H1 (cell line): Measurements from ENCODE around the gene SEL1L3. TPM values are rescaled to one million over a fixed set of nuclear protein-coding genes. Genes with fewer than 3 reads are reported as not detected.

Source experiments
- CTCF ChIA-PET: fragments of 300-600 bp; sonication (Branson Sonifier 250); formaldehyde crosslinking; loops from one replicate; lab custom pipeline; 2021; ENCODE audit not compliant: partially characterized antibody; lab: Charles Lee
- POLR2A ChIA-PET: fragments of 300-600 bp; sonication (Branson Sonifier 250); formaldehyde crosslinking; loops from one replicate; lab custom pipeline; 2021; ENCODE audit warnings: inconsistent platforms; ENCODE audit not compliant: partially characterized antibody; lab: Charles Lee
- DNase-seq, 2 experiments: peaks; one replicate each; pipeline versions ENCODE4 v3.0.0 to v3.0.0-alpha.2; 2010 to 2022; ENCODE audit warnings: low spot score in 2 of 2, low read depth in 1 of 2, mixed read lengths in 1 of 2
- FAIRE-seq: peaks from 2 replicates; lab custom pipeline; 2011; peaks lifted over from hg19 to GRCh38; lab: Jason Lieb, UNC
- H2AFZ ChIP-seq: 2 replicates; pipeline ENCODE4 v1.8.1; 2012; ENCODE audit warnings: low read length, inconsistent platforms
- H2AK5ac ChIP-seq: 2 replicates; pipeline ENCODE4 v1.6.1; 2013; ENCODE audit warnings: low read depth, low read length
- H2BK120ac ChIP-seq: replicated peaks from 2 replicates; pipeline ENCODE3; 2013; ENCODE audit warnings: low read depth, low read length, inconsistent platforms
- H2BK12ac ChIP-seq: 2 replicates; pipeline ENCODE4 v1.6.1; 2013; ENCODE audit warnings: low read depth, low read length
- H2BK15ac ChIP-seq: 2 replicates; pipeline ENCODE4 v1.6.1; 2013; ENCODE audit warnings: low read length
- H2BK20ac ChIP-seq: 2 replicates; pipeline ENCODE4 v1.6.1; 2013; ENCODE audit warnings: low read length
- H2BK5ac ChIP-seq: 2 replicates; pipeline ENCODE4 v1.6.1; 2013; ENCODE audit warnings: low read depth, low read length
- H3K14ac ChIP-seq: 2 replicates; pipeline ENCODE4 v1.6.1; 2013; ENCODE audit warnings: inconsistent platforms; ENCODE audit not compliant: insufficient read length
- H3K18ac ChIP-seq: 2 replicates; pipeline ENCODE4 v1.6.1; 2013; ENCODE audit warnings: low read length; ENCODE audit errors: extremely low read depth
- H3K23ac ChIP-seq: 2 replicates; pipeline ENCODE4 v1.6.1; 2013; ENCODE audit warnings: inconsistent platforms; ENCODE audit not compliant: insufficient read length
- H3K23me2 ChIP-seq: 2 replicates; pipeline ENCODE4 v1.6.1; 2013; ENCODE audit warnings: low read depth, low read length
- H3K27ac ChIP-seq: 2 replicates; pipeline ENCODE4 v1.6.1; 2011; ENCODE audit warnings: low read depth, low read length, inconsistent platforms
- H3K27me3 ChIP-seq, 4 experiments: replicated peaks in 1 of 4; 1 replicate in 1 of 4; 2 replicates in 3 of 4; pipeline versions ENCODE4 v1.6.1 to v1.8.1; 2011 to 2013; ENCODE audit warnings: low read length in 3 of 4, mild to moderate bottlenecking in 3 of 4, inconsistent platforms in 2 of 4, mixed read lengths in 2 of 4, moderate library complexity in 1 of 4; ENCODE audit not compliant: control insufficient read depth in 3 of 4, insufficient read depth in 3 of 4; ENCODE audit errors: extremely low read depth in 1 of 4
- H3K36me3 ChIP-seq, 4 experiments: 2 replicates each; pipeline versions ENCODE4 v1.6.1 to v1.8.1; 2011 to 2013; ENCODE audit warnings: mild to moderate bottlenecking in 4 of 4, low read length in 3 of 4, moderate library complexity in 2 of 4, control low read depth in 1 of 4, inconsistent platforms in 1 of 4; ENCODE audit not compliant: insufficient read depth in 4 of 4, control insufficient read depth in 2 of 4
- H3K4ac ChIP-seq: replicated peaks from 2 replicates; pipeline ENCODE3; 2013; ENCODE audit warnings: low read length, low read depth, mixed read lengths, inconsistent platforms; ENCODE audit not compliant: insufficient read length
- H3K4me1 ChIP-seq, 4 experiments: replicated peaks in 1 of 4; 1 replicate in 1 of 4; 2 replicates in 3 of 4; pipeline versions ENCODE4 v1.6.1 to v1.8.1; 2011 to 2013; ENCODE audit warnings: low read length in 3 of 4, inconsistent platforms in 2 of 4, mixed read lengths in 1 of 4; ENCODE audit not compliant: insufficient read depth in 4 of 4, control insufficient read depth in 3 of 4
- H3K4me2 ChIP-seq, 2 experiments: 2 replicates each; pipeline versions ENCODE4 v1.6.1 to v1.8.1; 2011 to 2013; ENCODE audit warnings: low read depth in 2 of 2, low read length in 2 of 2, control low read depth in 1 of 2, inconsistent platforms in 1 of 2, mild to moderate bottlenecking in 1 of 2; ENCODE audit not compliant: insufficient read depth in 1 of 2
- H3K4me3 ChIP-seq, 4 experiments: fragments of 200-600, 300-600 bp in 1 of 4; sonication (generic), shearing (Covaris generic), sonication (Bioruptor Twin) in 1 of 4; 2 replicates each; pipeline versions ENCODE4 v1.5.1 to v1.8.1; 2011 to 2016; ENCODE audit warnings: low read length in 4 of 4, low read depth in 3 of 4, control low read depth in 2 of 4, inconsistent platforms in 2 of 4, mild to moderate bottlenecking in 2 of 4, mixed read lengths in 1 of 4, moderate library complexity in 1 of 4; ENCODE audit not compliant: insufficient read depth in 2 of 4; ENCODE audit errors: extremely low read depth in 1 of 4
- H3K56ac ChIP-seq: replicated peaks from 2 replicates; pipeline ENCODE3; 2013; ENCODE audit warnings: low read depth, mild to moderate bottlenecking, mixed read lengths, low read length, inconsistent platforms; ENCODE audit not compliant: insufficient read length
- H3K79me1 ChIP-seq: 2 replicates; pipeline ENCODE4 v1.6.1; 2013; ENCODE audit warnings: low read depth, low read length, control low read depth
- H3K79me2 ChIP-seq, 2 experiments: 2 replicates each; pipeline versions ENCODE4 v1.6.1 to v1.8.1; 2012 to 2013; ENCODE audit warnings: low read length in 2 of 2, mild to moderate bottlenecking in 2 of 2, inconsistent platforms in 1 of 2; ENCODE audit not compliant: insufficient read depth in 2 of 2, control insufficient read depth in 1 of 2
- H3K9ac ChIP-seq, 4 experiments: replicated peaks in 1 of 4; 1 replicate in 1 of 4; 2 replicates in 3 of 4; pipeline versions ENCODE4 v1.6.1 to v1.8.1; 2011 to 2013; ENCODE audit warnings: low read depth in 3 of 4, low read length in 3 of 4, control low read depth in 2 of 4, mild to moderate bottlenecking in 2 of 4, moderate library complexity in 2 of 4, inconsistent platforms in 1 of 4; ENCODE audit errors: extremely low read depth in 1 of 4
- H3K9me3 ChIP-seq, 2 experiments: 2 replicates each; pipeline versions ENCODE4 v1.6.1 to v1.8.1; 2012 to 2013; ENCODE audit warnings: mild to moderate bottlenecking in 2 of 2, moderate library complexity in 2 of 2, control low read depth in 1 of 2, inconsistent platforms in 1 of 2, low read depth in 1 of 2, low read length in 1 of 2, mixed read lengths in 1 of 2; ENCODE audit not compliant: insufficient read depth in 2 of 2
- H4K20me1 ChIP-seq, 2 experiments: replicated peaks in 1 of 2; 2 replicates each; pipeline versions ENCODE3 to v1.8.1; 2011 to 2013; ENCODE audit warnings: inconsistent platforms in 2 of 2, low read length in 2 of 2, mild to moderate bottlenecking in 1 of 2; ENCODE audit not compliant: insufficient read depth in 2 of 2, control insufficient read depth in 1 of 2
- H4K5ac ChIP-seq: 2 replicates; pipeline ENCODE4 v1.6.1; 2013; ENCODE audit warnings: low read length, low read depth, mixed read lengths, inconsistent platforms; ENCODE audit not compliant: insufficient read length
- H4K8ac ChIP-seq: 2 replicates; pipeline ENCODE4 v1.8.0; 2013; ENCODE audit warnings: mild to moderate bottlenecking, moderate library complexity, low read length, inconsistent platforms; ENCODE audit not compliant: insufficient read depth; ENCODE audit errors: extremely low read depth
- H4K91ac ChIP-seq: replicated peaks from 2 replicates; pipeline ENCODE3; 2013; ENCODE audit warnings: low read length, mixed read lengths, inconsistent platforms; ENCODE audit not compliant: insufficient read length
- CHD2 ChIP-seq: IDR thresholded peaks from 2 replicates; pipeline ENCODE4 v1.6.1; 2012; ENCODE audit warnings: low read length, improper control_type of control experiment
- KDM4A ChIP-seq: IDR thresholded peaks from one replicate; pipeline ENCODE4 v1.7.1; 2012; ENCODE audit warnings: low read depth, mild to moderate bottlenecking, moderate library complexity, low read length, inconsistent platforms; ENCODE audit not compliant: severe bottlenecking
- KDM5A ChIP-seq: fragments of 200-600 bp; IDR thresholded peaks from 2 replicates; pipeline ENCODE4 v1.7.1; 2012; ENCODE audit warnings: mild to moderate bottlenecking, low read length, inconsistent platforms, mixed read lengths
- NRF1 ChIP-seq: IDR thresholded peaks from 2 replicates; pipeline ENCODE4 v1.6.1; 2011; ENCODE audit warnings: mild to moderate bottlenecking, low read depth, low read length, improper control_type of control experiment
- RAD21 ChIP-seq, 2 experiments: IDR thresholded peaks in 1 of 2; conservative IDR thresholded peaks in 1 of 2; 2 replicates each; pipeline ENCODE4 v1.6.1; 2011; ENCODE audit warnings: low read depth in 2 of 2, low read length in 2 of 2, improper control_type of control experiment in 1 of 2, inconsistent platforms in 1 of 2, mild to moderate bottlenecking in 1 of 2, moderate library complexity in 1 of 2
- SIRT6 ChIP-seq: IDR thresholded peaks from one replicate; pipeline ENCODE4 v1.7.1; 2012; ENCODE audit warnings: low read length, inconsistent platforms
- TEAD4 ChIP-seq: IDR thresholded peaks from 2 replicates; pipeline ENCODE4 v1.6.1; 2012; ENCODE audit warnings: low read depth, low read length, inconsistent platforms, mixed read lengths
- WGBS, 2 experiments: shearing (Covaris generic) in 1 of 2; methylation state at CpG; one replicate each; pipeline versions ENCODE4 v1.1.6 to v1.1.7; 2013 to 2015; ENCODE audit warnings: low lambda C conversion rate in 2 of 2, mixed read lengths in 2 of 2, inconsistent platforms in 1 of 2, low coverage in 1 of 2, missing lambda C conversion rate in 1 of 2; ENCODE audit not compliant: insufficient replicate concordance in 2 of 2, insufficient coverage in 1 of 2, insufficient read length in 1 of 2; ENCODE audit errors: extremely low coverage in 1 of 2, missing lambda C conversion rate in 1 of 2; 5-methylcytosine and 5-hydroxymethylcytosine counted together
- polyA plus RNA-seq, 7 experiments: library from polyadenylated mRNA; depleted of rRNA in 3 of 7; stranded (reverse) in 5 of 7; unstranded in 2 of 7; fragments of >200 nt in 5 of 7; fragments of 200-250 nt in 2 of 7; gene quantifications; 1 replicate in 5 of 7; 2 replicates in 1 of 7; 4 replicates in 1 of 7; pipeline versions ENCODE4 v1.2.1 to v1.2.3, GENCODE V29; 2011 to 2013; ENCODE audit warnings: missing spikeins in 2 of 7, mixed read lengths in 2 of 7
- total RNA-seq: library from RNA; stranded (reverse); fragmentation: NEBNext Ultra II Directional; extraction: Animal tissue kit (Norgen Biotek cat#: 25700); gene quantifications from 2 replicates; pipeline ENCODE4 v1.2.1, GENCODE V29; 2021
- TF ChIP-seq, protein P1 (sequence below): IDR thresholded peaks from 2 replicates; pipeline ENCODE4 v1.6.1; 2012; ENCODE audit warnings: low read length, inconsistent platforms

Gene SEL1L3
- total and polyA plus RNA-seq, 2 of the 8 experiments (the other 6 are each of a cell fraction or from before 2014, with no cell fraction given) = 18.2 to 54.0 TPM

GRCh38 chr4:25795091-25795490 lies 67.7 kb downstream of the SEL1L3 start:
- no peaks in the 10 kb centered on the region for H3K9me3 ChIP-seq
- H3K56ac ChIP-seq = no peak overlapping the region
- no peak overlapping the region for H3K18ac ChIP-seq
- no peak overlapping the region for H3K23ac ChIP-seq
- H3K79me1 ChIP-seq = no peaks in the 10 kb centered on the region
- no peak overlapping the region for H4K5ac ChIP-seq
- H3K27ac ChIP-seq = no peak overlapping the region
- no peaks in the 10 kb centered on the region for H3K27me3 ChIP-seq
- H3K4me1 ChIP-seq = peaks cover 1 to 13% (median 6%) of the 10 kb centered on the region in 4 experiments; a peak in 3 of 7 replicates
- no peaks in the 10 kb centered on the region for H3K23me2 ChIP-seq
- 0 out of 4 replicates have a peak overlapping the region, but pooled peaks of 1 of the 2 experiments have one; percentile 2 for H3K4me2 ChIP-seq
- CTCF ChIA-PET = interaction anchor here (1.4 kb wide), 1 partner anchor 12 kb away, joined by 5 read pairs; no protein-coding TSS in a partner anchor
- H3K4me3 ChIP-seq = no peak overlapping the region
- no peak overlapping the region for H2BK5ac ChIP-seq
- TF ChIP-seq, protein P1, sequence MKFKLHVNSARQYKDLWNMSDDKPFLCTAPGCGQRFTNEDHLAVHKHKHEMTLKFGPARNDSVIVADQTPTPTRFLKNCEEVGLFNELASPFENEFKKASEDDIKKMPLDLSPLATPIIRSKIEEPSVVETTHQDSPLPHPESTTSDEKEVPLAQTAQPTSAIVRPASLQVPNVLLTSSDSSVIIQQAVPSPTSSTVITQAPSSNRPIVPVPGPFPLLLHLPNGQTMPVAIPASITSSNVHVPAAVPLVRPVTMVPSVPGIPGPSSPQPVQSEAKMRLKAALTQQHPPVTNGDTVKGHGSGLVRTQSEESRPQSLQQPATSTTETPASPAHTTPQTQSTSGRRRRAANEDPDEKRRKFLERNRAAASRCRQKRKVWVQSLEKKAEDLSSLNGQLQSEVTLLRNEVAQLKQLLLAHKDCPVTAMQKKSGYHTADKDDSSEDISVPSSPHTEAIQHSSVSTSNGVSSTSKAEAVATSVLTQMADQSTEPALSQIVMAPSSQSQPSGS = no peak
- TF ChIP-seq KDM4A (no peak), NRF1 (no peak), CHD2 (no peak), RAD21 (IDR thresholded peaks at IDR 0.05 in 1 of 2, conservative IDR thresholded peaks at IDR 0.05 in 1 of 2; ENCODE audit: low read depth in 2 of 2, low read length in 2 of 2) (no peak), SIRT6 (no peak), KDM5A (no peak), TEAD4 (no peak)
- H2AK5ac ChIP-seq = no peak overlapping the region
- no peaks in the 10 kb centered on the region for H3K79me2 ChIP-seq
- no peak overlapping the region for H3K14ac ChIP-seq
- FAIRE-seq (no peak), DNase-seq (no peak)
- H3K9ac ChIP-seq = no peak overlapping the region
- no peak overlapping the region for H2AFZ ChIP-seq
- no peak overlapping the region for H3K4ac ChIP-seq
- POLR2A ChIA-PET = no interaction called here
- H4K8ac ChIP-seq = no peak overlapping the region
- no peak overlapping the region for H4K91ac ChIP-seq
- WGBS, 2 experiments = 89% methylated on average over 4 of the region's 4 CpGs; no CpG with 5 or more reads in 1 of the 2 experiments
- H2BK12ac ChIP-seq = no peak overlapping the region
- H2BK15ac ChIP-seq = no peak overlapping the region
- no peak overlapping the region for H2BK120ac ChIP-seq
- H3K36me3 ChIP-seq = peaks cover 0 to 10% (median 6%) of the 10 kb centered on the region in 4 experiments; a peak in 4 of 8 replicates
- no peak overlapping the region for H2BK20ac ChIP-seq
- H4K20me1 ChIP-seq = no peaks in the 10 kb centered on the region
